ENCODE measurements around the gene HOXA13. TPM values are rescaled to one million over a fixed set of nuclear protein-coding genes. Genes with fewer than 3 reads are reported as not detected.

The HOXA13 gene
- total and polyA plus RNA-seq, 2 experiments from 2014 or later, result 6.2 to 14.2 TPM

DNA sequence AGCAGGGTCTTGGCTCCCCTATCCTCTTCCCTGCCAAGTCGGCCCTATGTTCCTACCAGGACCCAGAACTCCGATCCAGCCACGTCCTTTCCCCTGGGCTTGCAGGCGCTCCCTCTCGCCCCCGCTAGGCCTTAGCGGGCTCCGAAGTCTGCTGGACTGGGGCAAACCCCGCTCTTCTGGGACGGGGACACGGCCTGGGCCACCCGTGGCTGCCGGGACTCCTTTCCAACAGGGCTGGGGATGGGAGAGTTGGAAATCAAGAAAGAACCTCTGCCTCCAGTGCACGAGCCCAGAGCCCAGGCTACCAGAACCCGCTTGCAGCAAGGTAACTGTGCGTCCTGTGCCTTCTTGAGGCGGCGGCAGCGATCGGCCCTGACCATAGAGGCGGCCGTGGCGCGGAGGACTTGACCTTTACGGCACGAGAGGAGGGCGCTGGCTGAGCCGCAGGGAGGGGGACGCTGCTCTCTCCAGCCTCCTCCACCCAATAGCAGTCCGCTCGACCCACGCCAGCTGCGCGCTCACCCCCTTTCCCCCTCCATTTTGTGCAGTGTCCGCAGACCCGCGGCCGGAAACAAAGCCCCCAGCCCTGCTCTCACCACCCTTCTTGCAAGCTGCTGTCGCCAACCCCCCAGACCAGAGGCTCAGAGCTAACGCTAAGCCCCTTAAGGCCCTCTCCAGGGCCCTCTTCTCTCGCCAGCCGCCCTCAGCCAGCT lies 7.9 kb downstream of the HOXA13 start:
- H3K79me2 ChIP-seq, result peaks cover 98% of the 10 kb centered on the region
- DNase-seq (ENCODE audit: low spot score), result no peak
- no peaks in the 10 kb centered on the region for H3K36me3 ChIP-seq (replicated peaks; ENCODE audit: insufficient read depth, low read depth)
- no peak overlapping the region for H2AFZ ChIP-seq
- WGBS (ENCODE audit: low lambda C conversion rate, missing lambda C conversion rate), result 13% methylated on average over 42 of the region's 42 CpGs
- TF ChIP-seq EZH2phosphoT487 (IDR thresholded peaks at IDR 0.05; ENCODE audit: low read depth, severe bottlenecking, unreplicated experiment), result no peak
- TF ChIP-seq, protein P1, sequence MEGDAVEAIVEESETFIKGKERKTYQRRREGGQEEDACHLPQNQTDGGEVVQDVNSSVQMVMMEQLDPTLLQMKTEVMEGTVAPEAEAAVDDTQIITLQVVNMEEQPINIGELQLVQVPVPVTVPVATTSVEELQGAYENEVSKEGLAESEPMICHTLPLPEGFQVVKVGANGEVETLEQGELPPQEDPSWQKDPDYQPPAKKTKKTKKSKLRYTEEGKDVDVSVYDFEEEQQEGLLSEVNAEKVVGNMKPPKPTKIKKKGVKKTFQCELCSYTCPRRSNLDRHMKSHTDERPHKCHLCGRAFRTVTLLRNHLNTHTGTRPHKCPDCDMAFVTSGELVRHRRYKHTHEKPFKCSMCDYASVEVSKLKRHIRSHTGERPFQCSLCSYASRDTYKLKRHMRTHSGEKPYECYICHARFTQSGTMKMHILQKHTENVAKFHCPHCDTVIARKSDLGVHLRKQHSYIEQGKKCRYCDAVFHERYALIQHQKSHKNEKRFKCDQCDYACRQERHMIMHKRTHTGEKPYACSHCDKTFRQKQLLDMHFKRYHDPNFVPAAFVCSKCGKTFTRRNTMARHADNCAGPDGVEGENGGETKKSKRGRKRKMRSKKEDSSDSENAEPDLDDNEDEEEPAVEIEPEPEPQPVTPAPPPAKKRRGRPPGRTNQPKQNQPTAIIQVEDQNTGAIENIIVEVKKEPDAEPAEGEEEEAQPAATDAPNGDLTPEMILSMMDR (IDR thresholded peaks at IDR 0.05; ENCODE audit: poor library complexity), result no peak
- TF ChIP-seq EZH2 (IDR thresholded peaks at IDR 0.05; ENCODE audit: borderline replicate concordance), result peak; percentile 75
- H3K4me3 ChIP-seq, result peak overlapping the region; percentile 34
- peaks cover 21% of the 10 kb centered on the region for H4K20me1 ChIP-seq (ENCODE audit: insufficient read depth, poor library complexity, severe bottlenecking)
- H3K4me1 ChIP-seq (ENCODE audit: insufficient read depth), result peaks cover 35% of the 10 kb centered on the region
- no peaks in the 10 kb centered on the region for H3K9me3 ChIP-seq (ENCODE audit: low read depth)
- H3K4me2 ChIP-seq, result peak overlapping the region; percentile 96
- H3K27ac ChIP-seq, result peak overlapping the region; percentile 97
- H3K27me3 ChIP-seq, result peaks cover 88% of the 10 kb centered on the region
- no peaks in the 10 kb centered on the region for H3K9me2 ChIP-seq (replicated peaks; ENCODE audit: insufficient read depth)

DNA sequence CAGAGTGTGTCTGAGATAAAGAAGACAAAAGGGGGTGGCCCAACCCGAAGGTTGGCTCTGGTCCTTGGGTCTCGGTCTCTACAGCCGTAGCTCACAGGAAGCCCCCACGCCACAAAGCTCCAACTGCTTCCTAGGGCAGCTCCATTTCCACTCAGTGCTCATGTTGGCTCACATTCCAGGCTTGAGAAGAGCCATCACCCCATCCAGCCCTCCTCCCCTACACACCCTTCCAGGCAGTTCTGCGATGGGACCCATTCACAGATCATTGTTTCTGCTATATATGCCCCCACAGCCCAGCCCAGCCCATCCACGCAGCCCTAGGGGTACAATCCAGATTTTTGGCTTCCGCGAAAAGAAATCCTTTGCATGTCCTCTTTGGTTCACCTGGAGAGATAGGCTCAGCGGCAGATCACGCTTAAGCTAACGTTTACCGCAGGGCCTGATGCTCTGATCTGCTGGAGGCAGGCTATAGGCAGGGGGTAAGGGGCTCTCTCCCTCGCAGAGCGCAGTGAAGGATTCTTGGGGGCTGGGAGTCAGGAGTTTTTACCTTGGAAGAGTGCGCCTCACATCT lies 8.6 kb downstream of the HOXA13 start:
- Histone ChIP-seq H4K20me1 (ENCODE audit: insufficient read depth, poor library complexity, severe bottlenecking) (peaks cover 15% of the 10 kb centered on the region), H3K9me3 (ENCODE audit: low read depth) (no peaks in the 10 kb centered on the region), H3K4me2 (peak overlapping the region; percentile 96), H3K27ac (peak overlapping the region; percentile 97), H3K27me3 (peaks cover 93% of the 10 kb centered on the region), H3K4me1 (ENCODE audit: insufficient read depth) (peaks cover 35% of the 10 kb centered on the region), H3K9me2 (replicated peaks; ENCODE audit: insufficient read depth) (no peaks in the 10 kb centered on the region), H3K79me2 (peaks cover 97% of the 10 kb centered on the region), H3K4me3 (no peak overlapping the region), H2AFZ (no peak overlapping the region), H3K36me3 (replicated peaks; ENCODE audit: insufficient read depth, low read depth) (no peaks in the 10 kb centered on the region)
- WGBS (ENCODE audit: low lambda C conversion rate, missing lambda C conversion rate), result 36% methylated on average over 15 of the region's 15 CpGs
- no peak for DNase-seq (ENCODE audit: low spot score)
- TF ChIP-seq, protein P1 (IDR thresholded peaks at IDR 0.05; ENCODE audit: poor library complexity), result no peak
- TF ChIP-seq EZH2 (IDR thresholded peaks at IDR 0.05; ENCODE audit: borderline replicate concordance) (no peak), EZH2phosphoT487 (IDR thresholded peaks at IDR 0.05; ENCODE audit: low read depth, severe bottlenecking, unreplicated experiment) (no peak)

DNA sequence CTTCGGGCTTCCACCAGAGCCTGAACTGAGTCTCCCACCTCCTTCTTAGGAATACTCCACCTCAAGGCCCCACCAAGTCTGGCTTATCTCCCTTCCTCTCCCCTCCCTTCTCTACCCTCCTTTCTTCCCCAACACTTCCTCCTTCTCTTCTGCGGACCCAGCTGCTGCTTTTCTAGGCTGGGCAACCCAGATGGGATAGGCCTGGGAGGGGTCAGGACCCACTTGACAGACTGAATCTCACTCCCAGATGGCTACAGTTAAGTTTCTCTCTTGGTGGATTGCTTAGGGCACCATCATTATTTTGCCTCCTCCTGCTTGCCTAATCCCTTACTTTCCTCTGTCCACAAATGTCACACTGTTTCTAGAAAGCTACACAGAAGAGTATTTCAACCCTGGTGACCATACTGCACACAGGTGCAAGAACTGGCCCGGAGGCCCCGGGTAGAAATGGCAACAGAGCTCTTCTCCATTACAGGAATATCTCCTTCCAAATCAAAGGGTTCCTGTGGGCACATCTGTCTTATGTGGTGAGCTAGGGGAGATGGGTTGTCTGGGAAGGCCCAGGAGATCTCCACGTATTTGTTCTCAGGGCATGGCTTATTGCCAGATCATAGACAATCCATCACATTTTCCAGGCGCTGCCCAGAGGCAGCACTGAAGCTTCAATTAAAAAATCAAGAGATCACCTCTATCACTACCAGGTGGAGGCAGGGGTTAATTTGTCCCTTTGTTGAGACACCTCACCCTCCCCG lies 9.7 kb downstream of the HOXA13 start:
- Histone ChIP-seq H3K4me1 (ENCODE audit: insufficient read depth) (peaks cover 35% of the 10 kb centered on the region), H4K20me1 (ENCODE audit: insufficient read depth, poor library complexity, severe bottlenecking) (peaks cover 9% of the 10 kb centered on the region), H3K4me3 (no peak overlapping the region), H3K4me2 (peak overlapping the region; percentile 96), H2AFZ (no peak overlapping the region), H3K79me2 (peaks cover 97% of the 10 kb centered on the region), H3K9me2 (replicated peaks; ENCODE audit: insufficient read depth) (no peaks in the 10 kb centered on the region), H3K9me3 (ENCODE audit: low read depth) (no peaks in the 10 kb centered on the region), H3K36me3 (replicated peaks; ENCODE audit: insufficient read depth, low read depth) (no peaks in the 10 kb centered on the region), H3K27ac (peak overlapping the region; percentile 97), H3K27me3 (peaks cover 98% of the 10 kb centered on the region)
- 38% methylated on average over 7 of the region's 7 CpGs for WGBS (ENCODE audit: low lambda C conversion rate, missing lambda C conversion rate)
- no peak for DNase-seq (ENCODE audit: low spot score)
- TF ChIP-seq EZH2 (IDR thresholded peaks at IDR 0.05; ENCODE audit: borderline replicate concordance) (no peak), EZH2phosphoT487 (IDR thresholded peaks at IDR 0.05; ENCODE audit: low read depth, severe bottlenecking, unreplicated experiment) (no peak)
- TF ChIP-seq, protein P1 (IDR thresholded peaks at IDR 0.05; ENCODE audit: poor library complexity), result no peak

Data from hepatocyte (in vitro differentiated cells).